ENCODE results near the gene GADD45GIP1. TPM values are rescaled to one million over a fixed set of nuclear protein-coding genes. Genes with fewer than 3 reads are reported as not detected.
"Not testable (repeated sequence)": the region's sequence is repeated elsewhere in the genome, so short reads cannot be mapped to it uniquely, and the experiment has no call there.

Gene GADD45GIP1
- total RNA-seq, 2 donors from 2014 or later, result 29.9 to 58.7 TPM

- WGBS, result 94% methylated on average over 29 of the region's 29 CpGs
- peaks cover 24 to 42% of the 10 kb centered on the region in 2 donors for H3K36me3 ChIP-seq
- H3K27ac ChIP-seq, result no peak overlapping the region
- DNase-seq (ENCODE audit: low spot score), result no peak
- H3K27me3 ChIP-seq (replicated peaks; ENCODE audit: insufficient read depth), result no peaks in the 10 kb centered on the region
- no peak for TF ChIP-seq POLR2A (IDR thresholded peaks at IDR 0.05)
- TF ChIP-seq, protein P1, sequence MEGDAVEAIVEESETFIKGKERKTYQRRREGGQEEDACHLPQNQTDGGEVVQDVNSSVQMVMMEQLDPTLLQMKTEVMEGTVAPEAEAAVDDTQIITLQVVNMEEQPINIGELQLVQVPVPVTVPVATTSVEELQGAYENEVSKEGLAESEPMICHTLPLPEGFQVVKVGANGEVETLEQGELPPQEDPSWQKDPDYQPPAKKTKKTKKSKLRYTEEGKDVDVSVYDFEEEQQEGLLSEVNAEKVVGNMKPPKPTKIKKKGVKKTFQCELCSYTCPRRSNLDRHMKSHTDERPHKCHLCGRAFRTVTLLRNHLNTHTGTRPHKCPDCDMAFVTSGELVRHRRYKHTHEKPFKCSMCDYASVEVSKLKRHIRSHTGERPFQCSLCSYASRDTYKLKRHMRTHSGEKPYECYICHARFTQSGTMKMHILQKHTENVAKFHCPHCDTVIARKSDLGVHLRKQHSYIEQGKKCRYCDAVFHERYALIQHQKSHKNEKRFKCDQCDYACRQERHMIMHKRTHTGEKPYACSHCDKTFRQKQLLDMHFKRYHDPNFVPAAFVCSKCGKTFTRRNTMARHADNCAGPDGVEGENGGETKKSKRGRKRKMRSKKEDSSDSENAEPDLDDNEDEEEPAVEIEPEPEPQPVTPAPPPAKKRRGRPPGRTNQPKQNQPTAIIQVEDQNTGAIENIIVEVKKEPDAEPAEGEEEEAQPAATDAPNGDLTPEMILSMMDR (IDR thresholded peaks at IDR 0.05), result no peak
- TF ChIP-seq POLR2AphosphoS5 (IDR thresholded peaks at IDR 0.05), result no peak
- intact Hi-C loops (cut with DNase I), result no loop called here
- H3K9me3 ChIP-seq, result no peaks in the 10 kb centered on the region
- H3K4me3 ChIP-seq, result no peak overlapping the region
- no peaks in the 10 kb centered on the region for H3K4me1 ChIP-seq (replicated peaks)
Measured at GRCh38 chr19:12924621-12925310, 32.3 kb downstream of the GADD45GIP1 start.

DNA sequence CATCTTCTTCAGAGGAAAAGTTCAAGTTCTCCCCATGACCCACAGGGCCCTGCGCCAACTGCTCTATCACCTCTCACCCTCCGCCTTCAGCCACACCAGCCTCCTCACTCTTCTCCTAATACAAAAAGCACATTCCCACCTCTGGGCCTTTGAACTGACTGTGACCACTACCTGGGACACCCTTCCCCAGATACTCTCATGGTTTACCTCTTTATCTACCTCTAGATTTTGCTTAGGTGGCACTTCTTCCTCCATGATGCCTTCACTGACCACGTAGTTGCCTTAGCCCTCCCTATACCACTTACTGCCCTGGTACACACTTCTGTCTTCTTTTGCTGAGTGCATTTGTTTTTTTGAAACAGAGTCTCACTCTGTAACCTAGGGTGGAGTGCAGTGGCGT is 34.1 kb downstream of the GADD45GIP1 start:
- Histone ChIP-seq H3K4me3 (no peak overlapping the region), H3K4me1 (replicated peaks) (no peaks in the 10 kb centered on the region), H3K27me3 (replicated peaks; ENCODE audit: insufficient read depth) (no peaks in the 10 kb centered on the region), H3K9me3 (no peaks in the 10 kb centered on the region), H3K36me3 (peaks cover 24 to 42% of the 10 kb centered on the region in 2 donors), H3K27ac (no peak overlapping the region)
- WGBS, result 95% methylated on average over 4 of the region's 4 CpGs
- intact Hi-C loops (cut with DNase I), result no loop called here
- TF ChIP-seq POLR2AphosphoS5 (IDR thresholded peaks at IDR 0.05), result no peak
- no peak for TF ChIP-seq POLR2A (IDR thresholded peaks at IDR 0.05)
- TF ChIP-seq, protein P1 (IDR thresholded peaks at IDR 0.05), result no peak
- no peak for DNase-seq (ENCODE audit: low spot score)

GRCh38 chr19:12921047-12921446 is 36.0 kb downstream of the GADD45GIP1 start:
- Histone ChIP-seq H3K9me3 (no peaks in the 10 kb centered on the region), H3K27me3 (replicated peaks; ENCODE audit: insufficient read depth) (no peaks in the 10 kb centered on the region), H3K27ac (no peak overlapping the region), H3K4me1 (replicated peaks) (no peaks in the 10 kb centered on the region), H3K36me3 (peaks cover 16 to 29% of the 10 kb centered on the region in 2 donors), H3K4me3 (no peak overlapping the region)
- TF ChIP-seq, protein P1 (IDR thresholded peaks at IDR 0.05), result no peak
- TF ChIP-seq POLR2A (IDR thresholded peaks at IDR 0.05), result no peak
- no peak for TF ChIP-seq POLR2AphosphoS5 (IDR thresholded peaks at IDR 0.05)
- 47% methylated on average over 3 of the region's 3 CpGs for WGBS
- intact Hi-C loops (cut with DNase I), result no loop called here
- DNase-seq (ENCODE audit: low spot score), result no peak

DNA sequence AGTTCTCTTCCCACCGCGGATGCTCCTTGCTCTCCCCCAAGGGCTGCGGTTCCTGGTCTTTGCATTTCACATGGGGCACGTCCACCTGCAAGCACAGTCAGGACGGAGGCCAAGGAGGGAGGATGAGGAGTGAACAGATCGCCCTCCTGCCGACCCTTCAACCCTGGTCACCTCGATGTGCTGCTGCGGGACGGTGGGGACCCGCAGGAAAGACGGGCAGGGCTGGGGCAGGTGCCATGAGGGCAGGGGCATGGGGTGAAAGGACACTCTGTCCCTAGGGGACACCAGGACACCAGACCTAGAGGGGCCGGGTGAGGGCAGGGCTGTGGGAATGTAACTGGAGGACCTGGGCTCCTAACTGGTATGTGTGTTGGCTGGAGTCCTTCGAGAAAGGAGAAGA is 38.8 kb downstream of the GADD45GIP1 start:
- intact Hi-C loops (cut with DNase I), result no loop called here
- WGBS, result 98% methylated on average over 14 of the region's 14 CpGs
- TF ChIP-seq POLR2A (IDR thresholded peaks at IDR 0.05) (no peak), POLR2AphosphoS5 (IDR thresholded peaks at IDR 0.05) (no peak)
- TF ChIP-seq, protein P1 (IDR thresholded peaks at IDR 0.05), result no peak
- H3K4me3 ChIP-seq, result no peak overlapping the region
- H3K36me3 ChIP-seq, result peaks cover 3 to 8% of the 10 kb centered on the region in 2 donors
- no peak overlapping the region for H3K27ac ChIP-seq
- H3K4me1 ChIP-seq (replicated peaks), result peaks cover 7% of the 10 kb centered on the region
- DNase-seq (ENCODE audit: low spot score), result no peak
- no peaks in the 10 kb centered on the region for H3K27me3 ChIP-seq (replicated peaks; ENCODE audit: insufficient read depth)
- no peaks in the 10 kb centered on the region for H3K9me3 ChIP-seq

DNA sequence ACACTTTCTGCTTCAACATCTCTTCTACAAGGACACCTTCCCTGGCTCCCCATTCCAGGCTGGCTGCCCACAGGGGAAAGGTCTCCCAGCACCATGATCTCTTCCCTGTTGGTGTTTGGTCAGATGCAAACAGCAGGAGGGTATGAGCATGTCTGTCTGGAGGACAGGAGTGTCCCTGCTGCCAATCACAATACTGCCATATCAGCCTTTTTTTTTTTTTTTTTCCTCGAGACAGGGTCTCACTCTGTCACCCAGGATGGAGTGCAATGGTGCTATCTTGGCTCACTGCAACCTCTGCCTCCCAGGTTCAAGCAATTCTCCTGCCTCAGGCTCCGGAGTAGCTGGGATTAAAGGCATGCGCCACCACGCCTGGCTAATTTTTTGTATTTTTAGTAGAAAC is 41.2 kb downstream of the GADD45GIP1 start:
- intact Hi-C loops (cut with DNase I); H3K27me3 ChIP-seq (replicated peaks; ENCODE audit: insufficient read depth); H3K9me3 ChIP-seq; H3K4me3 ChIP-seq; H3K27ac ChIP-seq; DNase-seq (ENCODE audit: low spot score); H3K36me3 ChIP-seq: not testable (repeated sequence)
- H3K4me1 ChIP-seq (replicated peaks), result peaks cover 14% of the 10 kb centered on the region
- WGBS, result 87% methylated on average over 4 of the region's 4 CpGs
